ENCODE results near the gene FLYWCH1. TPM values are rescaled to one million over a fixed set of nuclear protein-coding genes. Genes with fewer than 3 reads are reported as not detected.

FLYWCH1 gene
- total RNA-seq, 4 donors from 2014 or later: 31.3 to 49.8 (median 41.5) TPM

- Histone ChIP-seq H3K9me3 (no peaks in the 10 kb centered on the region), H3K27me3 (no peaks in the 10 kb centered on the region), H3K27ac (no peak overlapping the region), H3K4me1 (no peaks in the 10 kb centered on the region), H3K36me3 (peaks cover 61 to 63% of the 10 kb centered on the region in 2 donors), H3K4me3 (replicated peaks in 1 of 3) (no peak overlapping the region)
- 90 to 92% methylated on average over 15 of the region's 15 CpGs for WGBS, 2 donors
- TF ChIP-seq, protein P1, sequence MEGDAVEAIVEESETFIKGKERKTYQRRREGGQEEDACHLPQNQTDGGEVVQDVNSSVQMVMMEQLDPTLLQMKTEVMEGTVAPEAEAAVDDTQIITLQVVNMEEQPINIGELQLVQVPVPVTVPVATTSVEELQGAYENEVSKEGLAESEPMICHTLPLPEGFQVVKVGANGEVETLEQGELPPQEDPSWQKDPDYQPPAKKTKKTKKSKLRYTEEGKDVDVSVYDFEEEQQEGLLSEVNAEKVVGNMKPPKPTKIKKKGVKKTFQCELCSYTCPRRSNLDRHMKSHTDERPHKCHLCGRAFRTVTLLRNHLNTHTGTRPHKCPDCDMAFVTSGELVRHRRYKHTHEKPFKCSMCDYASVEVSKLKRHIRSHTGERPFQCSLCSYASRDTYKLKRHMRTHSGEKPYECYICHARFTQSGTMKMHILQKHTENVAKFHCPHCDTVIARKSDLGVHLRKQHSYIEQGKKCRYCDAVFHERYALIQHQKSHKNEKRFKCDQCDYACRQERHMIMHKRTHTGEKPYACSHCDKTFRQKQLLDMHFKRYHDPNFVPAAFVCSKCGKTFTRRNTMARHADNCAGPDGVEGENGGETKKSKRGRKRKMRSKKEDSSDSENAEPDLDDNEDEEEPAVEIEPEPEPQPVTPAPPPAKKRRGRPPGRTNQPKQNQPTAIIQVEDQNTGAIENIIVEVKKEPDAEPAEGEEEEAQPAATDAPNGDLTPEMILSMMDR (IDR thresholded peaks at IDR 0.05): no peak
- no peak for TF ChIP-seq POLR2A (IDR thresholded peaks at IDR 0.05)
- no peak for DNase-seq
- intact Hi-C loops (cut with DNase I): no loop called here
Measured at GRCh38 chr16:2934450-2934849, 22.7 kb downstream of the FLYWCH1 start.

DNA sequence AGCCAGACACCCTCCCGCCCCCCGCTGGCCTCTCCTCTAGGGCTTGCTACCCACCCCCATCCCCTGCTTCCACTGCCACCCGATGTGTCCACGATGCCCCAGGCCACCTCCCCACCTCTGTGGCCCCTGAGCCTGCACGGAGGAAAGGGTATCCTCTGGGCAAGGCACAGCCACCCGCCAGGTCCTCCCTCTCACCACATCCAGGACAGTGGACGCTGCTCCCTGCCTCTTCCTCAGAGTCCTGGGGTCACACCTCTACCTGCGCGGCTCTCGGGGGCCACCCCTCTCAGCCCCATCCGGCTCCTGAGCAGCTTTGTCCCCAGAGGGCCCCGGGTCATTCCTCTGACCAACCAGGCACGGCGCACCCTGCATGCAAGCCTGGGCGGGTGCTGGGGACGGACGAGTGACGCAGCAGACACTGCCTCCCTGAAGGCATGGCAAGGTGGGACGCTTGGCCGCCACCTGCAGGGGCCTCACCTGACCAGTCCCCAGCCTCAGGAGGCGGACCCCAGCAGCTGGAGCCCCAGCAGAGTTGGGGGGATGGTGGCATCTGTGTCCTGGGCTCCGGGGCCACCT is 24.8 kb downstream of the FLYWCH1 start:
- H3K36me3 ChIP-seq: peaks cover 58 to 61% of the 10 kb centered on the region in 2 donors

DNA sequence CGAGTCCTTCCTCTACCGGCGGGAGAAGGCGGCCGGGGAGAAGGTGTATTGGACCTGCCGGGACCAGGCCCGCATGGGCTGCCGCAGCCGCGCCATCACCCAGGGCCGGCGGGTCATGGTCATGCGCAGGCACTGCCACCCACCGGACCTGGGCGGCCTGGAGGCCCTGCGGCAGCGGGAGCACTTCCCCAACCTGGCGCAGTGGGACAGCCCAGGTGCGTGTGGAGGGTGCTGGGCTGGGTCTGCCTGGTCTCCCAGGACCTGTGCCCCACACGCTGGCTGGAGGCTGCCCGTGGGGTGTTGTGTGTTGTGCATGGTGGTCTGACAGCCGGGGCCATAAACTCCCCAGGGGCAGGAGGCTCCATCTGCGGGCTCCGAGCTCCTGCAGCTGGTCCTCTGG is 25.4 kb downstream of the FLYWCH1 start:
- Histone ChIP-seq H3K36me3 (peaks cover 61% of the 10 kb centered on the region in 2 donors), H3K27me3 (no peaks in the 10 kb centered on the region), H3K27ac (no peak overlapping the region), H3K9me3 (no peaks in the 10 kb centered on the region), H3K4me1 (no peaks in the 10 kb centered on the region), H3K4me3 (replicated peaks in 1 of 3) (no peak overlapping the region)
- intact Hi-C loops (cut with DNase I): no loop called here
- WGBS, 2 donors: 87 to 90% methylated on average over 4 to 12 of the region's 24 CpGs
- TF ChIP-seq, protein P1 (IDR thresholded peaks at IDR 0.05): no peak
- TF ChIP-seq POLR2A (IDR thresholded peaks at IDR 0.05): no peak
- no peak for DNase-seq

More for the DNA sequence above, 24.8 kb downstream of the FLYWCH1 start:
- H3K9me3 ChIP-seq: no peaks in the 10 kb centered on the region
- H3K27ac ChIP-seq: no peak overlapping the region
- intact Hi-C loops (cut with DNase I): no loop called here
- no peak for DNase-seq
- H3K27me3 ChIP-seq: no peaks in the 10 kb centered on the region
- WGBS, 2 donors: 86 to 92% methylated on average over 11 to 12 of the region's 22 CpGs
- TF ChIP-seq, protein P1 (IDR thresholded peaks at IDR 0.05): no peak
- H3K4me1 ChIP-seq: no peaks in the 10 kb centered on the region
- no peak overlapping the region for H3K4me3 ChIP-seq (replicated peaks in 1 of 3)

GRCh38 chr16:2938206-2938605 is 26.5 kb downstream of the FLYWCH1 start:
- DNase-seq: no peak
- peaks cover 58 to 70% of the 10 kb centered on the region in 2 donors for H3K36me3 ChIP-seq
- intact Hi-C loops (cut with DNase I): no loop called here
- H3K27me3 ChIP-seq: no peaks in the 10 kb centered on the region
- no peaks in the 10 kb centered on the region for H3K9me3 ChIP-seq
- TF ChIP-seq, protein P1 (IDR thresholded peaks at IDR 0.05): no peak
- WGBS, 2 donors: 96% methylated on average over 12 of the region's 12 CpGs; no CpG with 5 or more reads in 1 of the 2 donors
- no peak overlapping the region for H3K27ac ChIP-seq
- H3K4me1 ChIP-seq: no peaks in the 10 kb centered on the region
- H3K4me3 ChIP-seq (replicated peaks in 1 of 3): no peak overlapping the region

DNA sequence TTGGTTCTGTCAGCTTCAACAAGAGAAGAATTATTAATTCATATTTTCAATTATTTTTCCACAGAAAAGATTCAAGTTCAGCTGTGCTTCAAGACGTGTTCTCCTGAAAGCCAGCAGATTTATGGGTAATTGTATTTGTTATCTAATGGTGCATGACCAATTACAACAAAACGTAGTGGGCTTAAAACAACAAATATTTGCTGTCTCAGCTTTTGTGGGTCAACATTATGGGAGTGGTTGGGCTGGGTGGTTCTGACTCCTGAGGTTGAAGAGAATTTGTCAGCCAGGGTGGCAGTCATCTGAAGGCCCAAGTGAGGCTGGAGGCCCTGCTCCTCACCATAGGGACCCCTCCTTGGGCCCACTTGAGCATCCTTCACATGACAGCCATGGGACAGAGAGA is 28.2 kb downstream of the FLYWCH1 start:
- Histone ChIP-seq H3K9me3 (no peaks in the 10 kb centered on the region), H3K27ac (no peak overlapping the region), H3K36me3 (peaks cover 44 to 57% of the 10 kb centered on the region in 2 donors), H3K4me1 (no peaks in the 10 kb centered on the region), H3K27me3 (no peaks in the 10 kb centered on the region), H3K4me3 (replicated peaks in 1 of 3) (no peak overlapping the region)
- DNase-seq: no peak
- WGBS, 2 donors: 57 to 64% methylated on average over 2 of the region's 2 CpGs
- TF ChIP-seq, protein P1 (IDR thresholded peaks at IDR 0.05): no peak
- no peak for TF ChIP-seq POLR2A (IDR thresholded peaks at IDR 0.05)
- intact Hi-C loops (cut with DNase I): no loop called here
